ENCODE data around the gene MAP4K4.
"Not testable (repeated sequence)": the region's sequence is repeated elsewhere in the genome, so short reads cannot be mapped to it uniquely, and the experiment has no call there.

Gene MAP4K4

GRCh38 chr2:101931402-101931801 lies 233.9 kb downstream of the MAP4K4 start:
- no peak overlapping the region for H3K27ac ChIP-seq
- DNase-seq (ENCODE audit: low read depth, low spot score): no peak

GRCh38 chr2:101935764-101936163 lies 238.3 kb downstream of the MAP4K4 start:
- DNase-seq (ENCODE audit: low read depth, low spot score); H3K27ac ChIP-seq: not testable (repeated sequence)

GRCh38 chr2:101942851-101943250 lies 245.3 kb downstream of the MAP4K4 start:
- DNase-seq (ENCODE audit: low read depth, low spot score): no peak
- H3K27ac ChIP-seq: no peak overlapping the region

Data from epithelial cell of prostate (primary cell).